Astrocyte of the spinal cord (primary cell): Measurements from ENCODE around the gene KLRB1.
"Not testable (repeated sequence)": the region's sequence is repeated elsewhere in the genome, so short reads cannot be mapped to it uniquely, and the experiment has no call there.

ENCODE experiments used
- DNase-seq: peaks from one replicate; pipeline ENCODE4 v3.0.0; 2011; ENCODE audit warnings: low read depth, low spot score
- H3K4me3 ChIP-seq: 2 replicates; pipeline ENCODE4 v1.5.1; 2011; ENCODE audit warnings: low read depth, mild to moderate bottlenecking, low read length, moderate library complexity
- in situ Hi-C: cut with HindIII; loops from 2 replicates; pipeline ENCODE4 v1.10.0; 2017; ENCODE audit warnings: low sequenced_read_pairs
- TF ChIP-seq, protein P1 (sequence below): IDR thresholded peaks from 2 replicates; pipeline ENCODE4 v1.5.1; 2012; ENCODE audit warnings: low read depth, mild to moderate bottlenecking, low read length, inconsistent platforms

KLRB1 gene

DNA sequence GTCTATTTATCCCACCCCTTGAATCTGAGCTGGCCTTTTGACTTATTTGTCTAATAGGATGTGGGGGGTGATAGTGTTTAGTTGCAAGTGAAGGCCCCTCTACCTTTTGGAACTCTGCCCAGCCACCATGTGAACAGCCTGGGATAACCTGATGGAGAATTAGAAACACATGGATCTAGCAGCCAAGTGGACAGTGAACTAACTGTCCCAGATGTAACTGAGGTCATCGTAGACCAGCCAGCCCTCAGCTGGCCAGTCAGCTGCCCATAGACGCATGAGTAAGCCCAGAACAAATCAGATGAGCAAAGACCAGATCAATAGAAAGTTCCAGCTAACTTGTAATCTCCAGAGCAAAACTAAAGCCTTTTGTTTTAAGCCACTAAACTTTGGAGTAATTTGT, 19.0 kb downstream of the KLRB1 start:
- DNase-seq = no peak
- H3K4me3 ChIP-seq = no peak overlapping the region
- in situ Hi-C loops = no loop called here
- TF ChIP-seq, protein P1, sequence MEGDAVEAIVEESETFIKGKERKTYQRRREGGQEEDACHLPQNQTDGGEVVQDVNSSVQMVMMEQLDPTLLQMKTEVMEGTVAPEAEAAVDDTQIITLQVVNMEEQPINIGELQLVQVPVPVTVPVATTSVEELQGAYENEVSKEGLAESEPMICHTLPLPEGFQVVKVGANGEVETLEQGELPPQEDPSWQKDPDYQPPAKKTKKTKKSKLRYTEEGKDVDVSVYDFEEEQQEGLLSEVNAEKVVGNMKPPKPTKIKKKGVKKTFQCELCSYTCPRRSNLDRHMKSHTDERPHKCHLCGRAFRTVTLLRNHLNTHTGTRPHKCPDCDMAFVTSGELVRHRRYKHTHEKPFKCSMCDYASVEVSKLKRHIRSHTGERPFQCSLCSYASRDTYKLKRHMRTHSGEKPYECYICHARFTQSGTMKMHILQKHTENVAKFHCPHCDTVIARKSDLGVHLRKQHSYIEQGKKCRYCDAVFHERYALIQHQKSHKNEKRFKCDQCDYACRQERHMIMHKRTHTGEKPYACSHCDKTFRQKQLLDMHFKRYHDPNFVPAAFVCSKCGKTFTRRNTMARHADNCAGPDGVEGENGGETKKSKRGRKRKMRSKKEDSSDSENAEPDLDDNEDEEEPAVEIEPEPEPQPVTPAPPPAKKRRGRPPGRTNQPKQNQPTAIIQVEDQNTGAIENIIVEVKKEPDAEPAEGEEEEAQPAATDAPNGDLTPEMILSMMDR = no peak

DNA sequence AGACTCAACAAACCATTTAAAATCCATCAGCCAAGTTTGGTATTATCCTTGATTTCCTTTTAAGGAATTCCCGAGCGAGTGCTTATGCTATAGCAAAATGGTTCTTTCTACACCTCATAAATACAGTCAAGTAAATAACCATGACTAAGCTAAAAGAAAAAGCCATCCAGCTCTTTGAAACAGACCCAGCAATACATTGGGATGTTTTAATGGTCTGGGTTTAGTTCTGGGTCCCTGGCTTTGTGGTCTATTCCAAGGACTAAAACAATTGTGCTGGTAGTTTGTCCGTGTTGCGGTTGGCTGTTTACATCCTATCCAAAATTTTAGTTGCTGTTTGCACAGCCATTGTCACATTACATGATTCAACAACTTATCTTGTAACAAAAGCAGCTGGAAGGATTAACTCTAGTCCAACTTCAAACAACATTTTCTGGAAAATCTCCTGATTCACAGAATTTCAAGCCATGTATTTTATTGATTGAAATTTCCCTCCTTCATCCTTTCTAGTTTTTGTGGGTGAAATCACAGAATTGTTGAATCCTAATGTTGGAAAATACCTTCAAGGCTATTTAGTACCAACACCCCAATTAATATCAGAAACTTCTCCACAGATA, 19.6 kb downstream of the KLRB1 start:
- H3K4me3 ChIP-seq = no peak overlapping the region
- in situ Hi-C loops = no loop called here
- no peak for DNase-seq
- TF ChIP-seq, protein P1 = no peak

DNA sequence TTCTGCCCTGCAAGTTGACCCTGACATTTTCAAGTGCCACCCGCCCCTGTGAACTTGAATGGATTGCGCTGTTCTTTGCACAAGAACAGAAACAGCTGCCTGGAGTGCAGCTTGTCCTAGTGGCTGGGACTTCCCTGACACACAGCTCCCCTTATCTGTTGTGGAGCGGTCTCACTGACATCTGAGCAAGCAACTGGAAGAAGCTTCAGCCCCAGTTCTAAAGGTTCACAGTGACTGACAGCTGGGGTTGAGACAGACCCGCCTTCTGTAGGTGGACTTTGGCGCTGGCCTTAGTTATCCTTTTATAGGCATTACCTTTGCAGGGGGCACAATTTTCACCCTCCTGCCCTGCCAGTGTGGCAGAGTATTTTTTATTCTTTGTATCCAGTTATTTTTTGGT, 30.0 kb downstream of the KLRB1 start:
- in situ Hi-C loops, DNase-seq, H3K4me3 ChIP-seq: not testable (repeated sequence)

DNA sequence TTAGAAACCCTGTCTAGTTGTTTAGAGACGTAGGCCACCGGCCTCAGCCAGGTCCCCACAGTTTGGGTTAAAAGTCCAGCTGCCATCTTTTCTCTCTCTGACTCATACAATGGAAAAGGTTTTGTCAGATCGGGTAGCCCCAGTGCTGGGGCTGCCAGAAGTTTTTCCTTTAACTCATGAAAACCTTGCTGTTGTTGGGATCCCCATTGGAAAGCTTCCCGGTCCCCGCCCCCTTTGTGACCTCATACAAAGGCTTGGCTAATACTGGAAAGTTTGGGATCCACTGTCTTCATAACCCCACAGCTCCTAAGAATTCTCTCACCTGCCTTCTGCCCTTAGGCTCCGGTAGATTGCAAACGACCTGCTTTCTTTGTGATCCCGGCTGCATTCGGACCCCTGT, 40.6 kb downstream of the KLRB1 start:
- H3K4me3 ChIP-seq, DNase-seq, in situ Hi-C loops: not testable (repeated sequence)

DNA sequence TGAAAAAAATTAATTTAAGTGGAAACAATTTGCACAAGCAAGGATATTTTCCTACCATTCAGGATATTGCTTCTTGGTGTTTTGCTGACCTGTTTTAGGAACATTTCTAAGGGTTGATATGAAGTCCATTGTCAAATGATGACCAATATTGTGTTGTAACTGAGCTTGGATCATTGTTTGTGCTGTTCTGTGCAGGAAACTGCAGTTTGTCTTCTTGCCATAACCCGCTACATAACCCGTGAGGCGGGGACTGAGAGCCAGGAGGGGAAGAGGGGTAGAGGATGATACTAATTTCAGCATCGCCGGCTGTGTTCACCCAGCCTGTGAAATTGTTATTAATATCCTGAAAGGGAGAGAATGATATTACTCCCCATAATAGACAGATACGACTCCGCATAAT, 41.6 kb downstream of the KLRB1 start:
- in situ Hi-C loops, DNase-seq, H3K4me3 ChIP-seq: not testable (repeated sequence)

DNA sequence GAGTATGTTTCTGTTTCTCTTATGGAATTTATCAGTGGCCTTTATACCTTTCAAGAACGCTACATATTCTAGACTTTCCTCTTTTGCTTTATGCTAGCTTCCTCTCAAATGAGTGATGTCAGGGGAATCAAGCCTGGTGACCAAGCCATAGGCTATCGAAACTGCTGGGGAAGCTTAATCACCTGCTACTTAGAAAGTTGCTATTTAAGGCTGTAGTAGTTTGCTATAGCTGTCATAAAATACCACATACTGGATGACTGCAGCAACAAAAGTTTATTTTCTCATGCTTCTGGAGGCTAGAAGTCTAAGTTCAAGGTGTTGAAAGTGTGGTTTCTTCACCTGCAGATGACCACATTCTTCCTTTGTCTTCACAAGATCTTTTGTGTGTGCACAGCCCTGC, 43.3 kb downstream of the KLRB1 start:
- H3K4me3 ChIP-seq, in situ Hi-C loops, DNase-seq: not testable (repeated sequence)

DNA sequence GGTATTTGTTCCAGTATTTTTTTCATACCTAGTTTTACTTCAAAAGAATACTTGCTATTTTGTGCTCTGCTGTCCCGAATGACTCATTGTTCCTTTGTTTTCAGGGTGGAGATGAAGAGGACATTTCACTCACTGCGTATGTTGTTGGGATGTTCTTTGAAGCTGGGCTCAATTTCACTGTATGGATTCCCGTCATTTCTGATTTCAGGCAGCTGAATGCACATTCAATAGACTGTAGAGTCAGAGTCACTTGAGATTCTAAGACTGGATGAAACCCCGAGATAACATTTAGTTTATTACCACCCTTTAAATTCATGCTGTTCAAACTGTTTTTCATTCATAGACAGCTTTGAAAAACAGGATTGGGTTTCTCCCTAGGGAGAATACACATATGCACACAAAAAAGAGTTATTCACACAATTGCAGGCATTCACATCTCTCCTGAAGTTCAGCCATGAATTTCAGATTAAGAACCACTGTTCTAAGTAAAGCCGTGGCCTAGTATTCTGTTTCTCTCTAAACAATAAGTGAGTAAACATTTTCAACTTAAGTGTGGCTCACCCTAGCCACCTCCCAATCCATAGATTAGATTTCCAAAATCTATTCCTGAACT, 44.8 kb downstream of the KLRB1 start:
- DNase-seq, in situ Hi-C loops, H3K4me3 ChIP-seq: not testable (repeated sequence)

DNA sequence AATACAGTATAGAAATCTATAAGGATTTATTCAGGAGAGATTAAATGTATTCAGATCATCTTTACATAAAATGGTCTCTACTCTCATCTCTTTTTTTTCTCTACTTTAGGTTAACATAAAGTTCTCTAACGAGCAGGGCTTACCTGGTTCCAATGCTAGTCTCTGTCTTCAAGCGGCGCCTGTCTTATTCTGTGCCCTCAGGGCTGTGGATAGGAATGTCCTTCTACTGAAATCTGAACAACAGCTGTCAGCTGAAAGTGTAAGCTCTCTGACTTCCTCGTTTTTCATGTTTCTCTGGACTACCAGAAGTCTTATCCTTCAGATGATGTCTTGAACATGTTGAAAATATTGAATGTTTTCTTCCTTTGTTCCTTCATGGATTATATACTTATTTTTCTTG, 62.2 kb downstream of the KLRB1 start:
- H3K4me3 ChIP-seq, DNase-seq, in situ Hi-C loops: not testable (repeated sequence)
